GM12874 (cell line): ENCODE data around the gene SGPL1.

Experiments
- TF ChIP-seq, protein P1 (sequence below): IDR thresholded peaks from 2 replicates; pipeline ENCODE4 v1.5.1; 2011; ENCODE audit warnings: low read depth, mild to moderate bottlenecking, control low read depth, low read length, moderate library complexity; ENCODE audit not compliant: insufficient read depth

The SGPL1 gene

GRCh38 chr10:70884741-70885140 lies 69.0 kb downstream of the SGPL1 start:
- TF ChIP-seq, protein P1, sequence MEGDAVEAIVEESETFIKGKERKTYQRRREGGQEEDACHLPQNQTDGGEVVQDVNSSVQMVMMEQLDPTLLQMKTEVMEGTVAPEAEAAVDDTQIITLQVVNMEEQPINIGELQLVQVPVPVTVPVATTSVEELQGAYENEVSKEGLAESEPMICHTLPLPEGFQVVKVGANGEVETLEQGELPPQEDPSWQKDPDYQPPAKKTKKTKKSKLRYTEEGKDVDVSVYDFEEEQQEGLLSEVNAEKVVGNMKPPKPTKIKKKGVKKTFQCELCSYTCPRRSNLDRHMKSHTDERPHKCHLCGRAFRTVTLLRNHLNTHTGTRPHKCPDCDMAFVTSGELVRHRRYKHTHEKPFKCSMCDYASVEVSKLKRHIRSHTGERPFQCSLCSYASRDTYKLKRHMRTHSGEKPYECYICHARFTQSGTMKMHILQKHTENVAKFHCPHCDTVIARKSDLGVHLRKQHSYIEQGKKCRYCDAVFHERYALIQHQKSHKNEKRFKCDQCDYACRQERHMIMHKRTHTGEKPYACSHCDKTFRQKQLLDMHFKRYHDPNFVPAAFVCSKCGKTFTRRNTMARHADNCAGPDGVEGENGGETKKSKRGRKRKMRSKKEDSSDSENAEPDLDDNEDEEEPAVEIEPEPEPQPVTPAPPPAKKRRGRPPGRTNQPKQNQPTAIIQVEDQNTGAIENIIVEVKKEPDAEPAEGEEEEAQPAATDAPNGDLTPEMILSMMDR, result no peak

GRCh38 chr10:70885481-70885880 lies 69.7 kb downstream of the SGPL1 start:
- TF ChIP-seq, protein P1, result no peak

DNA sequence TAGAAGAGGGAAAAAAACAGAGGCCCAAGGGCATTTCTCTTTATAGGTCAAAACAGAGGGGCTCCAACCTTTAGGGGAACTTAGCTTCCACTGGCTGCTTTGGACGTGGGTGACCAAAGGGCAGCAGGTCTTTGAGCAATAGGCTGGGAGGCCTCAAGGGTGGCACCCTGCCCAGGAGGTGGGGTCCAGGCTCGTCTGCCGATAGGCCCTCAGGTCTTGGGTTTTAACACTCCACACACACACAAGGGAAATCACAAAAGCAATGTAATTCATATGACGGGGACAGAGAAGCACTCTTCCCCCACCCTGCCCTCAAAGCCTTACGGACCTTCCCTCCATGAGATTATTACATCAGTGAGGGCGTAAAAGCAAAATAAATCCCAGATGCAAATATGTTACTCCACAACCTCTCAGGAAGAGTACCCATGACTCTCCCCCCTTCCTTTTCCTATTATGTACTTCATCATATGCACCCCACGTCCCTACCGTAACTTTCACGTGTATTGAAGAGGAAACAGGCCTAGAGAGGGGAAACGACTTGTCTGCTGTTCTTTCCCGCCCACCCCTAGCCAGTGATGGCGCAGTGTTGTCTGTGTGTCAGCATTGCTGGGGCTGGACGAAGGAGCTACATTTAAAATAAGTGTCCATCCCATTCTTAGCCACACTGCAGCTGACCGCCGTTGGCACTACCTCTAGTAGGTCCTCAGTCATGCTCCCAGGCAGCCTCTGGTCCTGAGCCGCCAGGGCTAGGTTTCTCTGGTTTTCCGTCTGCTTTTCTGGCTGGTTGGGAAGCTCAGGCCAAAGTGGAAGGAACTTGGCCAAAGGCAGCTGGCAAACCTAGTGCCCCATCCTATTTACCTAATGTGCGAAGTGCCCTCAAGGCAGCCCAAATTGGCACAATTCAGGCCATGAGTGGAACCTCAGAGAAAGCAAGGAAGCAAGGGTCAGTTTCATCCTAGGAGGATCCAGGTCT lies 70.5 kb downstream of the SGPL1 start:
- TF ChIP-seq, protein P1, result no peak

- TF ChIP-seq, protein P1, result no peak
Measured at GRCh38 chr10:70886921-70887665, 71.3 kb downstream of the SGPL1 start.

DNA sequence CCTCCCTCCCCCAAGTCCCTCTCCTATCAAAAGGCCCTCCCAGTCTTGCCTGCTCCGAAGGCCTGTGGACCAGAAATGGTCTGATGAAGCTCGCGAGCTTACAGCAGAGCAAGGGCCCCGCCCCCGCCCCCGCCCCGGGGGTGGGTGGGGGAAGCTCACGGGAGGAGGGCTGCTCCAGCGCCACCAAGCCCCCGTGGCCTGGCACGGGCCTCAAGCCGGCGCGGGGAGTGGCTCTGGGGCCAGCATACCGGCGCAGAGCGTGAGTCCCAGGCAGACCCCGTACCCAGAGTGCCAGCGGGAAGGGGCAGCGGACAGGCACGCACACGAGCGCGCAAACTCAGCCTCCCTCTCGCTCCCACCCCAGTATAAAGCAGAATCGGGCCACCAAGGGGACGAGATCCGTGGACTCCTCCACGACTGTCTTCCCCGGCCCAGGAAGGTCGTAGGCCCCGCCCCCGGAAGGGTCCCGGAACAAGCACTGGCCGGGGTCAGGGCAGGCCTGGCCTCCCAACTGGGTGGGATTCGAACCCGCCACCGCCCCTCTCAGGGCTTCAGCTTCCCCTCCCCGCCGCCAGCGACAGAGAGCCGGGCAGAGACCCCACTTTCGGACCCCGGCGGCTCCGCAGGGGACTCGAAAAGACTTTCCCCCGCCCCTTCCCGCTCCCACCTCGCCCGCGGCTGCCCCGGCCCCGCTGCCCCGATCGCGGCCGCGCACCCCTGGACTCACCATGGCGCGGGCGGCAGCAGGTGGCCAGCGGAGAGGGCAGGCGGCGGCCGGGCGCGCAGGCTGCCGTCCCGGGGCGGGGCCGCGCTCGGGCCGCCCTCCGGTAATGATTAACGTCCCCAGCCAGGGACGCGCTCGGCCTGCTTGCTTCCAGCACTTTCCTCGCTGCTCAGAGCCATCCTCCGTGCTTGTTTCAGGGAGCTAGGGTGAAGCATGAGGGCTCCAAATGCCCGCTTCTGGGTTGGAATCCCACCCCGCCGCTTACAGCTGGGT lies 72.4 kb downstream of the SGPL1 start, which contains the start of gene PCBD1:
Gene PCBD1, minus strand, starts transcription at position 762 of the 997 bp plus-strand sequence. Its CDS starts 32 bp downstream, at position 730.
- TF ChIP-seq, protein P1, result no peak

GRCh38 chr10:70889291-70889690 lies 73.5 kb downstream of the SGPL1 start:
- TF ChIP-seq, protein P1, result no peak
